Measurements from ENCODE around the gene BAIAP2L2.

DNA sequence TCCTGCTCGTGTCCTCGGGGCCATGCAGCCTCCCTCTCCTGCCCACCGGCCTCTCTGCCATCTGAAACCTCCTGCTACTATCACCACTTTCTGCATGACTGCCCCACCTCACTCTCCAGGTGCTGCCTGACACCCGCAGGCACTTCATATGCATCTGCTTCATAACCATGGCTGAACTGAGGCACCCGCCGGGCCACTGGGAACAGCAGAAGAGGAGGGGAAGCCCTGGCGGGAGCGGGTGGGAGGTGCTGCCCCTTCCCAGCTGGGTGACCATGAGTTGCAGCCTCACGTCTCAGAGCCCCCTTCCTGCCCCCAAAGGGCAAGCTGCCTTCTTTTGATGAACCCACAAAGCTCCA is 75.0 kb downstream of the BAIAP2L2 start:
- TF ChIP-seq ZFP30 (CRISPR knock-in tag; IDR thresholded peaks at IDR 0.05) (no peak), ARNTL (CRISPR knock-in tag; IDR thresholded peaks at IDR 0.05; ENCODE audit: borderline replicate concordance, low read depth) (no peak), ISL1 (CRISPR knock-in tag; IDR thresholded peaks at IDR 0.05) (no peak), CSDC2 (CRISPR knock-in tag; IDR thresholded peaks at IDR 0.05) (no peak), ZC3H10 (CRISPR knock-in tag; IDR thresholded peaks at IDR 0.05) (no peak), SNAI2 (CRISPR knock-in tag; IDR thresholded peaks at IDR 0.05) (no peak), BACH2 (CRISPR knock-in tag; IDR thresholded peaks at IDR 0.05; ENCODE audit: borderline replicate concordance) (no peak), RARB (CRISPR knock-in tag; IDR thresholded peaks at IDR 0.05) (no peak)
- TF ChIP-seq, protein P1, sequence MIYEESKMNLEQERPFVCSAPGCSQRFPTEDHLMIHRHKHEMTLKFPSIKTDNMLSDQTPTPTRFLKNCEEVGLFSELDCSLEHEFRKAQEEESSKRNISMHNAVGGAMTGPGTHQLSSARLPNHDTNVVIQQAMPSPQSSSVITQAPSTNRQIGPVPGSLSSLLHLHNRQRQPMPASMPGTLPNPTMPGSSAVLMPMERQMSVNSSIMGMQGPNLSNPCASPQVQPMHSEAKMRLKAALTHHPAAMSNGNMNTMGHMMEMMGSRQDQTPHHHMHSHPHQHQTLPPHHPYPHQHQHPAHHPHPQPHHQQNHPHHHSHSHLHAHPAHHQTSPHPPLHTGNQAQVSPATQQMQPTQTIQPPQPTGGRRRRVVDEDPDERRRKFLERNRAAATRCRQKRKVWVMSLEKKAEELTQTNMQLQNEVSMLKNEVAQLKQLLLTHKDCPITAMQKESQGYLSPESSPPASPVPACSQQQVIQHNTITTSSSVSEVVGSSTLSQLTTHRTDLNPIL (CRISPR knock-in tag; IDR thresholded peaks at IDR 0.05; ENCODE audit: low read depth) = no peak

Data from SK-N-SH treated with all-trans-retinoic acid at 6 μM for 48 hours (cell line).